GM12874 (cell line): Measurements from ENCODE around the gene RABL6.

ENCODE experiments used
- CTCF ChIP-seq: IDR thresholded peaks from 2 replicates; pipeline ENCODE4 v1.5.1; 2011; ENCODE audit warnings: low read depth, mild to moderate bottlenecking, control low read depth, low read length, moderate library complexity; ENCODE audit not compliant: insufficient read depth

RABL6 gene

GRCh38 chr9:136773386-136774044, 34.2 kb upstream of the RABL6 start:
- no peak for TF ChIP-seq CTCF

DNA sequence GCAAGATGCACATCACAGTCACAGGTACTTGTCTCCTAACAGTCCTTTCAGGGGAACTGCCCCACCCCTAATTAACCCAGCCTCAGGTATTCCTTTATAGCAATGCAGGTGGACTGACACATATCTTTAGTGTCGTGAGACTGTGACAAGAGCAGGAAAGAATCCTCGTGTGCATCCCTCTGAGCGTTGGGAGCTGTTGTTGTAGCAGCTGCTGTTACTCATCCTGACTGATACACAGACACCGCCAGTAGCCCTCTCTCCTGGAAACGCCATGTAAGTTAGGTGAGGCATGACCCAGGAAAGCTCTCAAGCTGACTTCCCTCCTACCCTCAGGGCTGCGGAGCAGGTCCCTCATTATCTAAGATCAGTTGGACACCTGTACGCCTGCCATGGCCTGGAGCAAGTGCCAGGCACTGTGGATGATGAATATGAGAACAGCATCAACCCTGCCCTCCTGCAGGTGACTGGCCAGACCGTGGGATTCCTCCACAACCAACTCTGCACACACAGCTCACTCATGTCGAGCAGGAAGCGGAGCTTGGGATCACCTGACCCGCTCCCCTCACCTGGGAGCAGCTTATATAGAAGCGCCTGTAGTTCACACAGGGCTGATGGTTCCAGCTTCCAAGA, 33.2 kb upstream of the RABL6 start:
- TF ChIP-seq CTCF = no peak

DNA sequence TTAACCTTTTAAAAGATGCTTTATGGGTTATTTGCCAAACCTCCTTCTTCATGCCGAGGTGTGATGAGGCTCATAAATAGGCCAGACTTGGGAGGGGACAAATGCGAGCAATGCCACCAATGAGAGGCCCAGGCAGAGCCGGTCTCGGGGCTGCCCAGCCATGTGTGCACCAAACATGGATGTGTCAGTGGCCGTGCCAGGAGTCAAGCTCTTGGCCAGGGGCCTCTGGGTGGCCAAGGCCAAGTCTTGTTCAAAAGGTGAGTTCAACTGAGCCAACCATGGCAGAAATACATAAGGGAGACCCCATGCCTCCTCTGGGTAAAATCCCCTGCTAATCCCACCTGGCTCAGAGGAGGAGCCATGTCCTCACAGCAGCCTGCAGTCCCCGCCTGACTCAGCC, 32.6 kb upstream of the RABL6 start:
- no peak for TF ChIP-seq CTCF

- TF ChIP-seq CTCF = no peak
Observed at GRCh38 chr9:136776947-136777346, 30.8 kb upstream of the RABL6 start.

DNA sequence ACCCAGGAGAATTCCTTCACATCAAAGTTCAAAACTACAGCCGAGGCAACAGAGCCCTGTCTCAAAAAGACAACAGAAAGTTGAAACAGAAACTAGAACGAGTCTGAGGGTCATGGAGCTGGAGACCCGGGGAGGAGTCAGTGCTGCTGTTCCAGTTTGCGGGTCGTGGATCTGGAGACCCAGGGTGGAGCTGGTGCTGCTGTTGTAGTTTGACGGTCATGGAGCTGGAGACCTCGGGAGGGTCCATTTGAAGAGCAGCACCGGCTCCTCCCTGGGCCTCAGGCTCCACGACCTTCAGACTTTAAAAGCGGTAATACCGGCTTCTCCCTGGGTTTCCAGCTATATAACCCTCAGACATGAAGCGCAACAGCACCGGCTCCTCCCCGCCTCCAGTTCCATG, 30.4 kb upstream of the RABL6 start:
- no peak for TF ChIP-seq CTCF

DNA sequence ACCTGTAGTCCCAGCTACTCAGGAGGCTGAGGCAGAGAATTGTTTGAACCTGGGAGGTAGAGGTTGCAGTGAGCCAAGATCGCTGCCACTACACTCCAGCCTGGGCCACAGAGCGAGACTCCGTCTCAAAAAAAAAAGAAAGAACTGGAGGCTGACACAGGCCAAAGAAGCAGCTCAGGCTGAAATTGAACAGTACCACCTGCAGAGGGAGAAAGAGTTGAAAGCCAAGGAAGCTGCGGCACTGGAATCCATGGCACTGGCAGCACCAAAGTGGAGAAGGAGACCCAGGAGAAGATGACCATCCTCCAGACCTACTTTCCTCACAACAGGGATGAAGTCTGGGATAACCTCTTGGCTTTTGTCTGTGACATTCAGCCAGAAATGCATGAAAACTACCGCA, 27.9 kb upstream of the RABL6 start:
- TF ChIP-seq CTCF = no peak

- TF ChIP-seq CTCF = no peak
Observed at GRCh38 chr9:136782452-136782851, 25.3 kb upstream of the RABL6 start.
